ENCODE data around the gene RHBDL3.

- TF ChIP-seq CTCF (IDR thresholded peaks at IDR 0.05) (no peak), POLR2AphosphoS5 (IDR thresholded peaks at IDR 0.05) (no peak), POLR2A (IDR thresholded peaks at IDR 0.05) (no peak), EP300 (IDR thresholded peaks at IDR 0.05) (no peak)
Observed at GRCh38 chr17:32227910-32228309, 37.7 kb upstream of the RHBDL3 start.
